ENCODE measurements around the gene FGB.
A peak's percentile ranks its signal among the peaks of the same experiment; 100 is the strongest.
"Not testable (repeated sequence)": the region's sequence is repeated elsewhere in the genome, so short reads cannot be mapped to it uniquely, and the experiment has no call there.

Gene FGB

DNA sequence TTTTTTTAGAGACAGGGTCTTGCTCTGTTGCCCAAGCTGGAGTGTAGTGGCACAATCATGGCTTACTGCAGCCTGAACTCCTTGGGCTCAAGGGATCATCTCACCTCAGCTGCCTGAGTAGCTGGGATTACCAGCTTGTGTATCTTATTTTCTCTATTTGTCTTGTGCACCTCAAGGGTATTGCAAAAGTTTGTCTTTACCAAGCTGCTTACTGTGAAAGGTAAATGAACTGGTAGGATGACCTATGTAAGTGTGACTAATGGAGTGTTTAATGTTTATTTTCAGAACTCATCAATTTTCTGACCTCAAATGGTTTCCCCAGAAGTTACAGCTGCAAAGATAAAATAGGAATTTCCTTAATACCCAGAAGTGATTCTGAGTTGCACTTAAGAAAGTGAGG is 33.0 kb downstream of the FGB start:
- no peak for DNase-seq (ENCODE audit: low read depth in 2 of 2)

DNA sequence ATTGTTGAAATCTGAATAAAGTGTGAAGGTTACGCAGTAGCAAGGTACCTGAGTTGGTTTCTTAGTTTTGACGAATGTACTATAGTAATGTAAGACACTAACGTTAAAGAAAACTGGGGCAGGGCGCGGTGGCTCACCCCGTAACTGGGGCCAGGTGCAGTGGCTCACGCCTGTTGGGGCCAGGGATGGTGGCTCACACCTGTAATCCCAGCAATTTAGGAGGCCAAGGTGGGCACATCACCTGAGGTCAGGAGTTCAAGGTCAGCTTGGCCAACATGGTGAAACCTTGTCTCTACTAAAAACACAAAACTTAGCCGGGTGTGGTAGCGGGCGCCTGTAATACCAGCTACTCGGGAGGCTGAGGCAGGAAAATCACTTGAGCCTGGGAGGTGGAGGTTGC is 34.5 kb downstream of the FGB start:
- not testable (repeated sequence) for DNase-seq (ENCODE audit: low read depth in 2 of 2)

DNA sequence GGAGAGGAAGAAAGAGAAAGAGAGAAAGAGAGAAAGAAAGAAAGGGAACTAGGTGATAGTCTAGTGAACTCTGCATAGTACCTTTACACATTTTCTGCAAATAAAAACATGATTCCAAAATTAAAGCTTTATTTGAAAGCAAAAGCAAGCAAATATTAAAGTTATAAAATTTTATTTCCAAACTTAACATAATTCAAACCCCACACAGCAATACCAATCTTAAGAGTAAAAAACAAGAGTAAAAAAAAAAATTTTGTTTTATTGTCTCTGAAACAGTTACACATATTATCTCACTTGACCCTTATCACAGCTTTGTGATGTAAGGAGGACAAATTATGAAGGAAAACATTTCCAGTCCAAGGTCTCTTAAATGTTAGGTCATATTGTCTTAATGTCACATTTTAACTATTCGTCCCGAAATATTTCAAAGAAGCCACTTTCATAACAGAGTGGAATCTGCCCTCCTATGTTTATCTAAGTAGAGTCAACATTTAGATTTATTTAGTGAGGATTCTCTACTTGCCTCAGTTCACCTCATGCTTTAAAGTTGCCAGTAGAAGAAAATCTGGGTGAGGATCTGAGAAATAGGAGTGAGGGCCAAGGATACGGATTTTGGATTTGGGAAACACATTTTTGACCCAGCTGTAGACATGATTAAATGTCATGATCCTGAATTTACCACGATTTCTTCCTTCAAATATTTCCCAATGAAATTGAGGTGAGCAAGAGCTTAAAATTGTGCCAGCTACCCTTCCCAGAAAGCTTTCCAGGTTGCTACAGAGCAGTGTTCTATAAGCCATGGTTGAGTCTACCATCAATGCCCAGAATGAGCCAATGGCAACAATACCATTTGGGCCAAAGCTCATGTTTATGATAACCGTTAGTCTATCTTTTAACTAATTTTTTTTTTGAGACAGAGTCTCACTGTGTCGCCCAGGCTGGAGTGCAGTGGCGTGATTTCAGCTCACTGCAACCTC is 35.3 kb downstream of the FGB start:
- no peak for DNase-seq (ENCODE audit: low read depth in 2 of 2)

DNA sequence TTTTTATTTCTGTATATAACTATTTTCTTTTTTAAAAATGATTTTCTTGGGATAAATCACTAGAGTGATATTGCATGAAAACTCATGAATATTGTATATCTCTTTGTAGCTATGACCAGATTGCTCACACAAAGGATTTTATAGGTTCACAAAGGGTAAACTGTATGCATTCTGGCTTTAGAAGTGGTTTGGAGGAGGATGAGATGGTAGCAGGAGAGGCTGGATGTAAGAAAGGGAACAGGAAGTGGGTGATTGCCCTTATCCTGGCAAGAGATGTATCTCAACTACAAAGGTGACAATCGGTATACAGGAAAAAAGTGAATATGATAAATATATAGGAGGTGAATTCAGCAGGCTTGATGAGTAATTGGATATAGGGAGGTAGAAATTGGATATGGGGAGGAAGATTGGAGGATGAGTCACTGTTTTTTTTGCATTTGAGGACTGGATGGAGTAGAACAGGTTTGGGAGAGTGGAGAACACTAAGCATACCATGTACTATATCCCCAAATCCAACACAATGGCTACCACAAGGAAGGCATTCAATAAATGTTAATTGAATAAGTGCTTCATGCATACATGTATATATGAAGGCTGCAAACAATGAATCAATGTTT is 39.7 kb downstream of the FGB start:
- no peak for DNase-seq (ENCODE audit: low read depth in 2 of 2)

DNA sequence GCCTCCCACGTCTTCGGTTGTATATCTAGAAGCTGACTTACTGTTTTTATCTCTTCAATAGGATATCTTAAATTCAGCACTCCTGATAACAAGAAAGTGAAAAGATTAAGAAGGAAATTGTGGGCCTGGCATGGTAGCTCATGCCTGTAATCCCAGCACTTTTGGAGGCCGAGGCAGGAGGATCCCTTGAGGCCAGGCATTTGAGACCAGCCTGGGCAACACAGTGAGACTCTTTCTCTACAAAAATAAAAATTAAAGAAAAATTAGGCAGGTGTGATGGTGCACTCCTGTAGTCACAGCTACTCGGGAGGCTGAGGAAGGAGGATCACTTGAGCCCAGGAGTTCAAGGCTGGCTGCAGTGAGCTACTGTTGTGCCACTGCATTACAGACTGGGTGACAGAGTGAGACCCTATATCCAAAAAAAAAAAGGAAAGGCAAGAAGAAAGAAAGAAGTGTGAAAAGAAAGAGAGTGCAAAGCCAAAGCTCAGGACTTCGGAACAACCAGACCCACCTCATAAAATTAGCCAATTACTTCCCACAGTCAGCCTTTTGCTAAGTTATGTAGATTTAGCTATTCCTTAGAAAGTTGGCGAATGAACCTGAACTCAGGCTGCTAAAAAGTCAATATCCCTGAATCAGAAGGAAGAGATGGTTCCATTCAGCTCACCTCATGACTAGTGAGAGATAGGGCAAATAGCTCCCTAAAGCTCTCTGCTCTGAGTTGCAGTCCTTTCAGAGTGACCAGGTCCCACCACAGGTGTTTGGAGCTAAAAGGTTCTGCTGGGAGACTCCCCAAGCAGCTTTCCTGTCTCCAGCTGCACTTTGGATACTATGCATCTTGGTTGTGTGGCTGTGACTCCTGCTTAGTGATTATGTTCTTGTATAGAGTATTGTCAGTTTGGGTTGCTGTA is 40.5 kb downstream of the FGB start:
- no peak for DNase-seq (ENCODE audit: low read depth in 2 of 2)

DNA sequence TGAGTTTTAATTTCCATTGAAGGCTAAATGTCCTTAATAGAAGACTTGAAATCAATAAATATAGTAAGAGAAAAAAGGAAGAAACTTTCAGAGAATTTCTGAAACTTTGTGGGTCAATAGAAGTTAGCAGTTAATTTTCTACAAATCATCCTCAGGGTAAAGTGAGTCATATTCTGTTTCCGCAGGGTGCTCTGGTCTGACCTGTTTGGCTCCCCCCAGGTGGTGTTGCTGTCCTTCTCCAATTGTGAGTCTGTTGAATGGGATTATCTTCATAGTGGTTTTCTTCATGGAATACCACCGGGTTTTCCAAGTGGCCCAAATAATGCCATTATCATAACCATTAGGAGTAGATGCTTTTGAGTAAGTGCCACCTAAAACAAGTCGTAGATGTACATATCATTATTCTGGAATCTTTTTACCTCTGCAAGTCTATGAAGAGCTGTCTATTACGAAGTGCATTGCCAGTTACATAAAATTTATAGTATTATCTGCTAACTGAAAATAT is 41.9 kb downstream of the FGB start:
- no peak for DNase-seq (ENCODE audit: low read depth in 2 of 2)

DNA sequence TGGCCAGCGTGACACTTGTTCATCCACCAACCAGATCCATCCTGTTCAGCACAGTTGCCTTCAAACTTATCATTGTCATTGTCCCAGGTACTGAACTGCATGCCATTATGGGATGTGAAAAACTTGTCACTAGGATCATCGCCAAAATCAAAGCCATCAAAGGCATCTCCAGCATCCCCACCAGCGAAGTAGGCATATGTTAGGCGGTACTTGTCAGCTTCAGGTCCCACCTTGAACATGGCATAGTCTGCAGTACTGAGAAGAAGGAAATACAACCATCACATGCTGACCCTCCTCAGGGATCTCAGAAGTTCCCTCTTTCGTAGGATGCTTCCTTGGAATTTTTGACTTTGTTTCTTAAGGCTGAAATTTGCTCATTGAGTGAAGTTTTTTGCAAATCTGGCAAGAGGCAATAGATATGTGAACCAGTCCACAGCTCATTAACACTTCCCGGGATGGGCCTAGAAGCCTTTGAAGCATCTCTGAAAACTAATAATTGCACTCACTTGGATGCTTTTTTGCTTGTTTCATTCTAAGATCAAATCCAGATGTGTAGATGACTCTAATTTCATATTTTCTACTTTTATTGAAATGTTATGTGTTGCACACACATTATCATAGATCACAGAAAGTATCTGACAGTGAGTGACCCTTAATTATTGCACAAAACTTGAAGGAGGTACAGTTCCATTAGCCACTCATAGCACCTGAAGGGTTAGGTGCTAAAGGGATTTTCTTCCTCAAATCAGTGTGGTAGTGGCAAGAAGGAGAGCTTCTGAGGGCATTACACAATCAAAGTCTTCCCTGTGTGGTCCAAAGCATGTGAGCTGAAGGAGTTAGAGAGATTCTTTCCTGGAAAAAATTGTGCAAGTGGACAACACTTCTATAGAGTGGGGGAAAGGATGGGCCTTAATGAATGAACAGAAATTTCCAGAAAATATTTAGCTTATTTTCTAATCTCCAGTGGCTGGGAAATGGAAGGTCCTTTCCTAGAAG is 44.2 kb downstream of the FGB start:
- DNase-seq (ENCODE audit: low read depth in 2 of 2), result no peak

DNA sequence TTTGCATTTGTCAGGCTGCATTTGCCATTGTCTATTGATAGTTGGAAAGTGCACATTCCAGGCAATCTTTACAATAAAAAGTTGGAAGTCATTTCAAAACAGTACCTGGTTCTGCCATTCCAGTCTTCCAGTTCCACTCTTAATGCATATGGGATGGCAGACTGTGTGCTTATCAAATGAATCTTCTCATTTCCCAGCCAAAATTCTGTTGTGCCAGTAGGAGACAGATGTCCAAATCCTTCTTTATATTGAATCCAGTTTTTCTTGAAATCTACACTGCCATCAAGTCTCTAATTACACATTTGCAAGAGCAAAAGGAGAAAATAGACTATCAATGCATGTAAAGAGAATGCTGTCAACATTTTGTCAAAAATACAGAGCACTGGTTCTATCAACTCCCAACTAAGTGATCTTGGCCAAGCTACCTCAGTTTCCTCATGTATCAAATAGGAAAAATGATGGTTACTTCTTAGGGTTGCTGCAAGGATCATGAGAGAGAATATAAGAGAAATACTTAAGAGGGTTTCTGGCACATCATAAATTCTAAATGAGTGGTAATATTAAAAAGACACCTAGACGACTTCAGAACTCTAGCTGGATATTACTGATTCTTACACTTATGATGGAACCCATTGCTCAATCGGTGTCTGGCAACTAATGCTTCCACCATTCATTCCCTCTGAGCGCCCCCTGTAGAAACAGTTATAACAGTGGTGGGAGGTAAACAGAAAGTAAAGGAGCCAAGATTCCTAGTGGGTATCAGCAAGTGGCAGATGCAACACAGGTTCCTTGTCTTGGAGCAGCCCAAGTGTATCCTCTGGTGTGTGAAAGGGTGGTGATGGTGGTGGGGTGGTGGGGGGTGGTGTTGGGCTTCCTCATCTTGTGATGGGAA is 45.8 kb downstream of the FGB start:
- no peak for DNase-seq (ENCODE audit: low read depth in 2 of 2)

DNA sequence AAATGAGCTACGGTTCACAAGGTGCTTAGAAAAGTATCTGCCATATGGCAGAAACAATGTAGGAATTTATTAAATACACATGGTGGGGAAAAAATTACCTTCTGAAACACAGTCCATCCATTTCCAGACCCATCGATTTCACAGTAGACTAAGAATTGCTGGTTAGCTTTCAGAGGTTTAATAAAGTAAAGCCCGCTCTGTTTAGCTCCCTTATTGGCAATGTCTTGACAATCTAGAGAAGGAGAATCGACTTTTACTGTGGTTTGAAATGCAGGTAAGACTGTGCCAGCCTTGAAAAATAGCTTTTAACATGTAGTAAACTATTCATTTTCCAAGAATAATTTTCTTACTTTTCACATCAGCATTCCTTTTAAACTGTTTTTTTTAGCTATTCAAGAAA is 46.7 kb downstream of the FGB start:
- no peak for DNase-seq (ENCODE audit: low read depth in 2 of 2)

DNA sequence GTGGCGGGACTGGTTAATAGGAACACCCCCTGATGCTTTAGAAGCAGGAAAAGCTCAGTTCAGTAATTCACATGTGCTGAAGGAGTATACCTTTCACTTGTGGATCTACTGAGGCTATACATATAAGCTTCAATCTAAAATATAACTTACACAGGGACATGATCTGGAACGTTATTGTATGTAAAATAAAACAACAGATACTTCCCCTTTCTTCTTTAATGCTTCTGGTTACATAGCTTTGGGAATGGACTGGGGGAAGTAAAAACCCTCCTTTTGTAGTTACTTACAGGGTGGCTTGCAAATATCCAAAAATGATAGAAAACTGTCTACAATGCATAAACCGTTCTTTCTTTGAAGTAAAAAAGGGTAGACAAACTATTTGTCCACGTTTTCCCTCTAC is 47.8 kb downstream of the FGB start:
- DNase-seq (ENCODE audit: low read depth in 2 of 2), result no peak

DNA sequence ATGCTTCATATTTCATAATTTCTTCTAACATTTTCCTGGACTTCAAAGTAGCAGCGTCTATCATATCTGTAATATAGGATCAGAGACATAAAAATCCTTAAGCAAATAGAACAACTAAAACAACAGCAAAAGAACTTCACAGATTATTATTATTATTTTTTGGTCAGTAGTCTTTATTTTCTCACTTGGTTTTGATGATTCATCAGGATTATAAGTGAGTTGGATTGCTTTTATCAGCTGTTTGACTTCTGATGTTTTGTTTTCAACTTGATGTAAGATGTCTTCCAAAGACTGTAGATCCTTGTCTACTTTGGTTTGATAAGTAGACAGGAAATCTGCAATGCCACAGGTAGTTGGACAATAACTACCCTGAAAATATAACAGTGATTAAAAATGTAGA is 49.0 kb downstream of the FGB start:
- no peak for DNase-seq (ENCODE audit: low read depth in 2 of 2)

DNA sequence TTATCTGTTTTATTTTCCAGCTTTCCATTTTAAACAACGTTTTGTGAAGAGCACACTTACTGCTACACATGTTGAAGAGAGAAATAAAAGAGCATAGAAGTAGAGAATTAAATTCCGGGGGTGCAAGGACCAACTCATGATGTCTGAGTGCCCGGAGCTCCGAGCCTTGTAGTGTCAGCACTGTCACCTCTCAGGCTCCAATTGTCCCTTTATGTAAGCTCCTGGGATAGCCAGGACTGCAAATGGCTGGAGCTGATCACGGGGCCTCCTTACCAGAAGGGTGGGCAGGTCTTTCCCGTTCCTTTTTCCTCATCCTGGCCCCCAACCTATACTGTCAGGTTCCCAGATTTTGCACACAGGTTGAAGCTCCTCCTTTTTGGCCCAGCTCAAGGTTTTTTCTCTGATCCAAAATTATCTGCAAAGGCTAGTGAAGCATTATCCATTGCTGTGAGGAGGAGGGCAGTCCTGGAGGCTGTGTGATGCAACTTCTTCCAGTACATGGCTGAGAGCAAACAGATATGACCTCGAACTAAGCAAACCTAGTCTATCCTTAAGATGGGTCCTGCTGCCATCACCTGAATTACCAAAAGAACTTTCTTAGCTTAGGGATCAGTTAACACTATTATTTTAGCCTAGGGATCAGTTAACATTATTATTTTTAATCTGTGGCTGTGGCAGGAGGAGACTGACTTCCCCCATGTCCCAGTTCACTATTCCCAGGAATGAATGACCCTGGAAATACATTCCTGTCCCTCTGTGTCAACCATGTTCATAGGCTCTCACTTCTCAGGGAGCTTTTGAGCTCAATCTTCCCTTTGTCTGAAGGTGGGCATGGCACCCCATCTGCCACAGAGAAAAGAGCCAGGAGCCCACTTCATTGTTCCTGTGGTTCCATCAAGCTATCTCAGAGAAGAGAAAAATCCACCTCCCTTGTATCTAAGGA is 49.9 kb downstream of the FGB start, which contains the start of gene FGG:
Gene FGG (minus strand): TSS at position 185 of the 943 bp plus-strand sequence. CDS start 47 bp downstream, at position 138.
- no peak for DNase-seq (ENCODE audit: low read depth in 2 of 2)

DNA sequence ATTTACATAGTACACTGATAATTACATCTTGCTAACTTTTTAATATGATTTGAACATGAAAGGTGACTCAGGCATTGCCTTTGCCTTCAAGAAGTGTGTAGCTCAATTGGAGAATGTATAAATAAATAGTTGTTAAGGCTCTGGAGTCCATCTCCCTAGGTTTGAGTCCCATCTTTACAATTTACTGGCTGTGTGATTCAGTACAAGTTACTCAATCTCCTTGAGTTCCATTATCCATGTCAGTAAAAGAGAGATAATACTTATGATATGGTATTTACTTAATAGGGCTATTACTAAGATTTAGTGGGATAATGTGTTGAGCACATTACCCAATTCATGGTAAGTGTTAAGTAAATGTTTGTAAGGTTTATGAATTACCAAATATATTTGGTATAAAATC is 51.5 kb downstream of the FGB start:
- no peak for DNase-seq (ENCODE audit: low read depth in 2 of 2)

DNA sequence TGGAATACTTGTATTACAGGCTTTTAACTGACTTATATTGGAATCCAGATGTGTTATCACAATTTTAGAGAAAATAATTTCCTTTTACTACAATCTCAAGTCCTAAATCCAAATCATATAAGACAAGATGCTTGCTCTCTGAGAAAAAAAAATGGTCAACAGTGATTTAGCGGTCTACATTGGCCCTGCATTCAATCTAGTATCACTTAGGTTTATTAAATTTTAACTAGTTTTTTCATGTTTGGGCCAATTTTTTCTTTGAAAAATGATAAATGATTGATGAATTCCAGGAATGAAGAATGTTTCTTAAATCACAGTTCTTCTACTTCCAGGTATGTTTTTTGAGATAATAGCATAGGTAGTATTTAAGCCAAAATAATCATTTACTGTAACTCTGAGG is 52.4 kb downstream of the FGB start:
- DNase-seq (ENCODE audit: low read depth in 2 of 2), result no peak

DNA sequence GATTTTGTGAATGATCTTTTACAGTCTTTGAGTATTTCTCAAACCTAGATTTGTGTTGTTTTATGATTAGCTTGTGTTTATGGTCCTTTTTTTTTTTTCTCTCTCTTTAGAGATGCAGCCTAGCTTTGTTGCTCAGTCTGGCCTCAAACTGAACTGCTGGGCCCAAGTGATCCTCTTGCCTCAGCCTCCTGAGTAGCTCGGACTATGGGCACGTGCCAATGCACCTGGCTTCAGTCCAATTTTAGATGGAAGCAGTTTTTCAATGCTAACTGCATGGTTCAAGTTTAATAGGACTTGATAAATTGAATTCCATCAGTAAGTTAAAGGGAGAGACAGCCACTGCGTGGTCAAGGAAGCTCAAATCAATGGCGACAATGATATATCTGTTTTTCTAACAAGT is 53.5 kb downstream of the FGB start:
- no peak for DNase-seq (ENCODE audit: low read depth in 2 of 2)

DNA sequence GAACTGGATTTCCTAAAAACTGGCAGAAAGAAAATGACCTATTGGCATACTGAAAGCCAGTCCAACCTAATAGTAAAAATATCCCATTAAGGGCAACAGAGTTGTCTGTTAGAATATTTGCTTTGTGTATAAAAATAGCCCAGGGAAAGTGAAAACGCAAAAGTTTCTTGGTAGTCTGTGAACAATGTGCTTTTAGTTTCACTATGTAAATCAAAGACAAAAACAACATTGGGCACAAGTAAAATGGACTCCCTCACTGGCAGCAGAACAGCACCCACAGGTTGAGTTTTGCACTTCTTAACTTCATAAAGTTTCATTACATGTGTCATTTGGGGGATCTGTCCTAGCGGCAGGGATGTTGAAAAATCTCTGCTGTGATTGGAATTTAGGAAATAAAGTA is 53.9 kb downstream of the FGB start:
- no peak for DNase-seq (ENCODE audit: low read depth in 2 of 2)

DNA sequence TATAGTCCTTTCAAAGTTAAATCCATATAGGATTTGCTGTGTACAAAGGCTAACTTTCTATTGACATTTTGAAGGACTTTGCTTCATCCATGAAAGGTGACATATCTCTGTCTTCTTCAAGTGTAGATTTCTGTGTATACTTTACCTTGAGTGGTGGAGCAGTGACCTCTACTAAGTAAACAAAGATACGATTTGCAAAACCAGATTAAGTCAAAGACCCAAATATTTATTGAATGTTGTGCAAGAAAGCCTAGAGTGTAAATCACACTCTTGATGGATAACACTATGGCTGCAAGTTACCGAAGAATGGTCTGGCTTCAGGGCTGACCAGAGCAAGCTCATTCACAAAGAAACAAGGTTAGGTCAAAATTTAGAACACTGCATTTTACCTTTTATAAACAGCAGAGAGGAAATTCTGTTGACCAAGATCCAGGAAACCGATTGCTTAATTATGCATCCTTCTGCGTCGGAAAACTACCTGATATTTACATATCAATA is 55.1 kb downstream of the FGB start:
- DNase-seq (ENCODE audit: low read depth in 2 of 2), result no peak

DNA sequence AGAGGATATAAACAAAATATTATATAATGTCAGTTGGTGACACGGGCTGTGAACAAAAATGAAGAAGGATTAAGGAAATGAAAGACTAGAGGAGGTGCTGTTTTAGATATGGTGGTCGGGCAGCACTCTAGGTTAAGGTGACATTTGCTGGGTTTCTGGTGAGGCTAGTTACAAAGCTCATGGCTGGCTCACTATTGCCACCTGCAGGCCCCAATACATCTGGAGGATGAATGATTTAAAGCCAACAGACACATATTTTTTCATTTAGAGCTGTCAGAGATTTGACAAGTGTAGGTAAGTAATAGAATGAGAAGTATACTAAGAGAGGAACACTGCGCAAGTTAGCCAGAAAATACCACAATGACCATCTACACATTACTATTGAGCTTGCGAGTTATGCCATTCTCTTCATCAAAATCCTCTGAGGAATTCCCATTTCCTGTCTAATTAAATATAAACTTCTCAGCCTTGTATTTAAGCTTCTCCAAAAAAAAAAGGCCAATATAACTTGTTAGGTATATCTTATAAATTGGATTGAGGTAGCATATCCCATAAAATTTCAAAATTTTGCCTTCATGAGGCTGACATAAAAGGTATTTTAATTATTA is 56.0 kb downstream of the FGB start:
- DNase-seq (ENCODE audit: low read depth in 2 of 2), result peak in 1 of 2 donors; percentile 3

All from stimulated activated CD8-positive, alpha-beta memory T cell treated with anti-CD3 and anti-CD28 coated beads, Interleukin-7, amount 100 ng/mL, for 1 hour (primary cell).